GM23248 (cell line): Measurements from ENCODE around the gene GJA3.

ENCODE experiments used
- EZH2 ChIP-seq: fragments of 200-600 bp; sonication (generic); IDR thresholded peaks from 2 replicates; pipeline ENCODE4 v1.6.1; 2018; ENCODE audit warnings: antibody characterized with exemption, mild to moderate bottlenecking; ENCODE audit not compliant: insufficient read depth, poor library complexity, severe bottlenecking
- EZH2phosphoT487 ChIP-seq: fragments of 200-600 bp; sonication (generic); IDR thresholded peaks from 2 replicates; pipeline ENCODE4 v1.6.1; 2018; ENCODE audit warnings: antibody characterized with exemption, moderate library complexity, mild to moderate bottlenecking, low read depth; ENCODE audit not compliant: insufficient read depth

DNA sequence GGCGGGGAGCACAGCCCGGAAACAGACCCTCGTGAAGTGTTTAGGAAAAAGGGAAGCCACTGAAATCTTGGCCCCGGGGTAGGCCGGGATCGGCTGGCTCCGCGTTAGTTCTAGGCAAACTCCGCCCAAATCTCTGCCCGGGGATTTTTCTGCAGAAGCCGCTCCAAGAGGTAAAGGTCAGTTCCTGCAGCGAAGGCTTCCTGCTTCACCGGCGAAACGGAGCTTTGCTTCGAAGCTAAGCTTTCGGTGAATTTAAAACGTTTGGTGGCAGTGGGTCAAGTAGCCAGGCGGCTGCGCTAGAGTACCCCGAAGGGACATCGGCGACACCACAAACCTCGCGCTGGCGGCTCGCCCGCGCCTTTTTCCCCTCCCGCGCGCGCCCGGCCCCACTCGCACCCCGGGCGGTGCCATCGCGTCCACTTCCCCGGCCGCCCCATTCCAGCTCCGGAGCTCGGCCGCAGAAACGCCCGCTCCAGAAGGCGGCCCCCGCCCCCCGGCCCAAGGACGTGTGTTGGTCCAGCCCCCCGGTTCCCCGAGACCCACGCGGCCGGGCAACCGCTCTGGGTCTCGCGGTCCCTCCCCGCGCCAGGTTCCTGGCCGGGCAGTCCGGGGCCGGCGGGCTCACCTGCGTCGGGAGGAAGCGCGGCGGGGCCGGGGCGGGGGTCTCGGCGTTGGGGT is 31.4 kb upstream of the GJA3 start:
- peak; percentile 76 for TF ChIP-seq EZH2
- 0 out of 2 replicates have a peak, but pooled peaks have one; percentile 20 for TF ChIP-seq EZH2phosphoT487
